Progenitor cell of endocrine pancreas (in vitro differentiated cells): Measurements from ENCODE around the gene DRD1. TPM values are rescaled to one million over a fixed set of nuclear protein-coding genes. Genes with fewer than 3 reads are reported as not detected.
"Not testable (repeated sequence)": the region's sequence is repeated elsewhere in the genome, so short reads cannot be mapped to it uniquely, and the experiment has no call there.

ENCODE experiments used
- DNase-seq: peaks from one replicate; pipeline ENCODE4 v3.0.0; 2021; ENCODE audit warnings: low spot score; ENCODE audit not compliant: unreplicated experiment
- H3K27ac Mint-ChIP-seq: 2 replicates; pipeline ENCODE4 v1.8.0; 2021; ENCODE audit warnings: mild to moderate bottlenecking, moderate library complexity, mixed read lengths
- H3K27me3 Mint-ChIP-seq: 2 replicates; pipeline ENCODE4 v1.8.0; 2021; ENCODE audit warnings: mixed read lengths
- H3K36me3 Mint-ChIP-seq: 2 replicates; pipeline ENCODE4 v1.8.0; 2022; ENCODE audit warnings: mixed read lengths; ENCODE audit not compliant: insufficient read depth
- H3K4me1 Mint-ChIP-seq: 2 replicates; pipeline ENCODE4 v1.8.0; 2021; ENCODE audit warnings: low read depth, mixed read lengths
- H3K4me3 Mint-ChIP-seq: 2 replicates; pipeline ENCODE4 v1.8.0; 2021; ENCODE audit warnings: low read depth, mild to moderate bottlenecking, moderate library complexity, mixed read lengths
- H3K9me3 Mint-ChIP-seq: 2 replicates; pipeline ENCODE4 v1.8.0; 2021; ENCODE audit warnings: low read depth, mixed read lengths
- total RNA-seq: library from RNA; stranded (reverse); gene quantifications from 2 replicates; pipeline ENCODE4 v1.2.1, GENCODE V29; 2021
- TF ChIP-seq, protein P1 (sequence below): fragments of 200-600 bp; sonication (generic); IDR thresholded peaks from one replicate; pipeline ENCODE4 v1.5.0; 2021; ENCODE audit warnings: antibody characterized with exemption, mild to moderate bottlenecking; ENCODE audit not compliant: unreplicated experiment

The DRD1 gene
- total RNA-seq, 1 donor from 2014 or later = not detected

DNA sequence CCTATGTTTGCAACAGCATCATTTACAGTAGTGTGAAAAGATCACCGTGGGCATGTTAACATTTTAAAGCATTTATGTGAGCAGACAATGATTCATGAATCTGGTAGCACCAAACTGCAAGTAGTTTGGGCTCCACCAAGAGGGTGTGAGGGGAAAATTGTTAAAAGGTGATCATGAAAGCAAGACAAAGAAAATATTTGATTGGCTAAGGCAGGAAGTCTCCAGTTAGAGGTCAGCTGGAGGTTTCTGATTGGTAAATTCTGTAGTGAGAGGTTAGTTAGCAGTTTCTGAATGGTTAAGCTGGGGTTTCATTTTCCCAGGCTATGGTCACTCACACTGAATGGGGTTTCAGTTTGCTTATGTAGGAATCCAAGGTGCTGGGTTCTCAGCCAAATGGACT is 13.5 kb upstream of the DRD1 start:
- DNase-seq = no peak
- Mint-ChIP-seq H3K27me3 (peaks cover 19% of the 10 kb centered on the region), H3K9me3 (no peaks in the 10 kb centered on the region), H3K27ac (no peak overlapping the region), H3K4me3 (no peak overlapping the region), H3K36me3 (no peaks in the 10 kb centered on the region), H3K4me1 (peaks cover 2% of the 10 kb centered on the region)
- TF ChIP-seq, protein P1, sequence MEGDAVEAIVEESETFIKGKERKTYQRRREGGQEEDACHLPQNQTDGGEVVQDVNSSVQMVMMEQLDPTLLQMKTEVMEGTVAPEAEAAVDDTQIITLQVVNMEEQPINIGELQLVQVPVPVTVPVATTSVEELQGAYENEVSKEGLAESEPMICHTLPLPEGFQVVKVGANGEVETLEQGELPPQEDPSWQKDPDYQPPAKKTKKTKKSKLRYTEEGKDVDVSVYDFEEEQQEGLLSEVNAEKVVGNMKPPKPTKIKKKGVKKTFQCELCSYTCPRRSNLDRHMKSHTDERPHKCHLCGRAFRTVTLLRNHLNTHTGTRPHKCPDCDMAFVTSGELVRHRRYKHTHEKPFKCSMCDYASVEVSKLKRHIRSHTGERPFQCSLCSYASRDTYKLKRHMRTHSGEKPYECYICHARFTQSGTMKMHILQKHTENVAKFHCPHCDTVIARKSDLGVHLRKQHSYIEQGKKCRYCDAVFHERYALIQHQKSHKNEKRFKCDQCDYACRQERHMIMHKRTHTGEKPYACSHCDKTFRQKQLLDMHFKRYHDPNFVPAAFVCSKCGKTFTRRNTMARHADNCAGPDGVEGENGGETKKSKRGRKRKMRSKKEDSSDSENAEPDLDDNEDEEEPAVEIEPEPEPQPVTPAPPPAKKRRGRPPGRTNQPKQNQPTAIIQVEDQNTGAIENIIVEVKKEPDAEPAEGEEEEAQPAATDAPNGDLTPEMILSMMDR = no peak

DNA sequence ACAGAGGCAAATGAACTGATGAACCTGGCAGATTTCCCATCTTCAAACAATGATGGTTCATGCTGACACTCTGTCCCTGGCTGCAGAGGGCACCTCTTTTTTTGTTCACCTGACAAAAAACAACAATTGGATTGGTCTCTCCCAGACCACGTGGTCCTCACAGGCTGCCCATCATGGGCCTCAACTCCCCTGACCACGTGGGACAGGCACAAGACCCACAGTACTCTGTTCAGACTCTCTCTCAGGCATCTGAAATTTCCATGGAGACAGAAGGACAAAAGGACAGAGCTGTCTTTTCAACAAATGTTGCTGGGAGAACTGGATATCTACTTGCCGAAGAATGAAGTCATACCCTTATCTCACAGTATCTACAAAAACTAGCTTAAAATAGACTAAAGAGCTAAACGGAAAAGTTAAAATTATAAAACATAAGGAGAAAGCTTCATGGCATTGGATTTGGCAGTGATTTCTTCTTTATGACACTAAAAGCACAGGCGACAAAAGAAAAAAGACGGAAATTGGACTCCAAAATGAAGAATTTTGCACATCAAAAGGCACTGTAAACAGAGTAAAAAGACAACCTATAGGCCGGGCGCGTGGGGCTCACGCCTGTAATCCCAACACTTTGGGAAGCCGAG is 12.2 kb upstream of the DRD1 start:
- no peaks in the 10 kb centered on the region for H3K9me3 Mint-ChIP-seq
- H3K27ac Mint-ChIP-seq = no peak overlapping the region
- DNase-seq = no peak
- H3K36me3 Mint-ChIP-seq = no peaks in the 10 kb centered on the region
- peaks cover 2% of the 10 kb centered on the region for H3K4me1 Mint-ChIP-seq
- no peak overlapping the region for H3K4me3 Mint-ChIP-seq
- TF ChIP-seq, protein P1 = no peak
- peaks cover 24% of the 10 kb centered on the region for H3K27me3 Mint-ChIP-seq

DNA sequence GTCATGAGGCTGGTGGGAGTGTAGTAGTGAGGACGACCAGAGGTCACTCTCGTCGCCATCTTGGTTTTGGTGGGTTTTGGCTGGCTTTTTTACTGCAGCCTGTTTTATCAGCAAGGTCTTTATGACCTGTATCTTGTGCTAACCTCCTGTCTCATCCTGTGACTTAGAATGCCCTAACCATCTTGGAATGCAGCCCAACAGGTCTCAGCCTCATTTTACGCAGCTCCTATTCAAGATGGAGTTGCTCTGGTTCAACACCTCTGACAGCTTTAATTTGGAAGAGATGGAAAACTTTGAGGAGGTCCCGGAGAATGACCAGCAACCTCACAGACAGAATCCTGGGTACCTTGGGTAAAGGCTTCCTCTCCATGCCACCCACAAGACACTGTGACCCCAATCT is 10.4 kb upstream of the DRD1 start:
- H3K4me1 Mint-ChIP-seq, H3K9me3 Mint-ChIP-seq, H3K27ac Mint-ChIP-seq, H3K36me3 Mint-ChIP-seq, H3K4me3 Mint-ChIP-seq, DNase-seq: not testable (repeated sequence)
- peaks cover 33% of the 10 kb centered on the region for H3K27me3 Mint-ChIP-seq

DNA sequence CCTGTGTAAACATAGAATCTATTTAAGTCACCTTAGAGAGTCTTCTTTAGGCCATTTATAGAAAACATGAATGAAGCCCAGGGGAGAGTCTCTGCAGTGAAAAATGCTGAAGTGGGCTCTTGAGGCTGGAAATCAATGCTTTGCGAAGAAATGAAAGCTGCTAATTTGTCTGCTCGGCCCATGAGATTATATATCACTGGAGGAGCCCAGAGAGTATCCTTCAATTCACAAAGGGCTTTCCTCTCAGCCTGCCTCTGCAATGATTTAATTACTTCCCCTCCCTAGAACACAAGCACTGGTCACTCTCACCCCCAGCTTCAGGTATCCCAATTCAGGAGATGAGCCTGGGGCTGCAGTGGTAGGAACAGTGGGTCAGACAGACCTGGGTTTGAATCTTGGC is 8.2 kb upstream of the DRD1 start:
- Mint-ChIP-seq H3K27ac (no peak overlapping the region), H3K27me3 (peaks cover 47% of the 10 kb centered on the region), H3K4me3 (no peak overlapping the region), H3K4me1 (peaks cover 2% of the 10 kb centered on the region), H3K36me3 (no peaks in the 10 kb centered on the region), H3K9me3 (no peaks in the 10 kb centered on the region)
- TF ChIP-seq, protein P1 = no peak
- no peak for DNase-seq

DNA sequence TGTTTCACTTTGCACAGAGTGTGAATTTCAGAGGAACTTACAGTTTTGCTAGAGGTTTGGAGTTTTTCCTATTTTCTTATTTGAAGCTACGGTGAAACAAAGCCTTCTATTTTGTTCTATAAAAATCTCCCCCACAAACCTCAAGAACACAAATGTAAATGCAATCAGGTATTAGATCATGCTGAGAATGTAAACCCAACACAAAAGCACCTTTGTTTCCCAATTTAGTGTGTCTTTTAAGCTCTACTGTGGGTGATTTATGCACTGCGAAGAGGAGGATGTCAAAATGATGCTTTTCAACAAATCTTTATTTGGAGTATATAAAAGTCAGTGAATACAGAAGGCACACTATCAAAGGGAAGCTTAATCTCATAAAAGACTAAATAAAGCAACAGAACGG is 4.3 kb upstream of the DRD1 start:
- Mint-ChIP-seq H3K4me1 (no peaks in the 10 kb centered on the region), H3K27ac (no peak overlapping the region), H3K36me3 (no peaks in the 10 kb centered on the region), H3K27me3 (peaks cover 61% of the 10 kb centered on the region), H3K4me3 (no peak overlapping the region), H3K9me3 (no peaks in the 10 kb centered on the region)
- TF ChIP-seq, protein P1 = no peak
- DNase-seq = no peak

DNA sequence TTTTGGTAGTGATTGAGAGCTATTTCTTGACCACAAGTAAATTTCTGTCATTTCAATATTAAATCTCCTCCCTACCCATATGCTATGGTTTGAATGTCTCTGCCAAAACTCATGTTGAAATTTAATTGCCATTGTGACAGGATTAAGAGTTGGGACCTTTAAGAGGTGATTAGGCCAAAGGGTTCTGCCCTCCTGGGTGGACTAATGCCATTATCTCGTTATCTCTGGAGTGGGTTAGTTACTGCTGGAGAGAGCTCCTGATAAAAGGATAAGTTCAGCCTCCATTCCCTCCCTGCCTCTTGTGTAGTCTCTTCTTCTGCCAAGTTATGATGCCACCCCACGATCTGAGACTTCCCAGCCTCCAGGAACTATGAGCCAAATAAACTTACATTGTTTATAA is 3.6 kb upstream of the DRD1 start:
- H3K27ac Mint-ChIP-seq = no peak overlapping the region
- H3K4me1 Mint-ChIP-seq = no peaks in the 10 kb centered on the region
- H3K36me3 Mint-ChIP-seq = no peaks in the 10 kb centered on the region
- TF ChIP-seq, protein P1 = no peak
- no peak for DNase-seq
- peaks cover 64% of the 10 kb centered on the region for H3K27me3 Mint-ChIP-seq
- no peaks in the 10 kb centered on the region for H3K9me3 Mint-ChIP-seq
- no peak overlapping the region for H3K4me3 Mint-ChIP-seq

DNA sequence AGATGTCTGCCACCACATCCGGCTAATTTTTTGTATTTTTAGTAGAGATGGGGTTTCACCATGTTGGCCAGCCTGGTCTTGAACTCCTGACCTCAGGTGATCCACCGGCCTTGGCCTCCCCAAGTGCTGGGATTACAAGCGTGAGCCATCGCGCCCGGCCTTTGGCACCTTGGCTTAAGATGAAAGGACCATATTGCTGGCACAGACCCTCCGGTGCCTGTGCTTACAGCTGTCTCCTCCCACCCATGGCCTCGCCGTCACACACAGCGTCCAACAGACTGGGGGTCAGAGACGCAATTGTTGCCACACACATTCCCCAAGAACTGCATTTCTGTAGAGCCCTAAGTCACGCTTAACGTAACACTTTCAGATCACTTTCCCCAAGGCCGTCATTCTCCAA is 2.4 kb upstream of the DRD1 start:
- peaks cover 73% of the 10 kb centered on the region for H3K27me3 Mint-ChIP-seq
- H3K27ac Mint-ChIP-seq, H3K4me3 Mint-ChIP-seq: not testable (repeated sequence)

More for the DNA sequence above, 2.4 kb upstream of the DRD1 start:
- not testable (repeated sequence) for H3K36me3 Mint-ChIP-seq, DNase-seq, H3K4me1 Mint-ChIP-seq, H3K9me3 Mint-ChIP-seq
